Inferior parietal cortex (tissue), 1 donor: ENCODE results near the gene SHISA5.

Experiments
- DNase-seq: peaks from one replicate; pipeline ENCODE4 v3.0.0-alpha.2; 2016; ENCODE audit errors: extremely low spot score

The SHISA5 gene

DNA sequence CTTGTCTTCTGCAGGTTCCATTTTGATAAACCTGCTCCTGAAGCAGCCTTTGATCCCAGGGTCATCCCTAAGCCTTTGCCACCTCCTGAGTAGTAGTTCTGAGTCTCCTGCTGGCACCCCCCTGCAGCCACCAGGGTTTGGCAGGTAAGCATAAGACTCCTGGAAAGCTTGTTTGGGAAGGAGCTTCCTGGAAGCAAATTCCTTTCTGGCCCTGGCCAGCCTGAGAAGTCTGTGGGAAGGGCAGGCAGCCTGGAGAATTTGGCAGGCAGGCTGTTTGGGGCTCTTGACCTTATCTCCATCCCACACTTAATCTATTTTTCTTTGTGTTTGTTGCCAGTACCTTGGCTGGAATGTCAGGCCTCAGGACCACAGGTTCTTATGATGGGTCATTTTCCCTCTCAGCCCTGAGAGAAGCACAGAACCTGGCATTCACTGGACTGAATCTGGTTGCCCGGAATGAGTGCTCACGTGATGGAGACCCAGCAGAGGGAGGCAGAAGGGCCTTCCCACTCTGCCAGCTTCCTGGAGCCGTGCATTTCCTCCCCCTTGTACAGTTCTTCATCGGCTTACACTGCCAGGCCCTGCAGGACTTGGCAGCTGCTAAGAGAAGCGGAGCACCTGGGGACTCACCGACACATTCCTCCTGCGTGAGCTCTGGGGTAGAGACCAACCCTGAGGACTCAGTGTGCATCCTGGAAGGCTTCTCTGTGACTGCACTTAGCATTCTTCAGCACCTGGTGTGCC lies 44.0 kb downstream of the SHISA5 start:
- no peak for DNase-seq

- no peak for DNase-seq
These were observed 44.6 kb downstream of the SHISA5 start for GRCh38 chr3:48459331-48459730.

DNA sequence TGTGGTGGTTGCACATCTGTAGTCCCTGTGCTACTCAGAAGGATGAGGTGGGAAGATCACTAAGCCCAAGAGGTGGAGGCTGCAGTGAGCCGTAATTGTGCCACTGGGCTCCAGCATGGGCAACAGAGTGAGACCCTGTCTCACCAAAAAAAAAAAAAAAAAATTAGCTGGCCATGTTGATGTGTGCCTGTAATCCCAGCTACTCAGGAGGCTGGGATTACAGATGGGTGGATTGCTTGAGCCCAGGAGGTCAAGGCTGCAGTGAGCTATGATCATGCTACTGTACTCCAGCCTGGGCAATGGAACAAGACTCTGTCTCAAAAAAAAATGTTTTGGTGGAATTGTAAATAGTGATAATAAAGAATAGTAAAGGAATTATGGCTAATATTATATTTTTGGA lies 47.5 kb downstream of the SHISA5 start:
- no peak for DNase-seq

GRCh38 chr3:48451270-48451669 lies 52.7 kb downstream of the SHISA5 start:
- no peak for DNase-seq

DNA sequence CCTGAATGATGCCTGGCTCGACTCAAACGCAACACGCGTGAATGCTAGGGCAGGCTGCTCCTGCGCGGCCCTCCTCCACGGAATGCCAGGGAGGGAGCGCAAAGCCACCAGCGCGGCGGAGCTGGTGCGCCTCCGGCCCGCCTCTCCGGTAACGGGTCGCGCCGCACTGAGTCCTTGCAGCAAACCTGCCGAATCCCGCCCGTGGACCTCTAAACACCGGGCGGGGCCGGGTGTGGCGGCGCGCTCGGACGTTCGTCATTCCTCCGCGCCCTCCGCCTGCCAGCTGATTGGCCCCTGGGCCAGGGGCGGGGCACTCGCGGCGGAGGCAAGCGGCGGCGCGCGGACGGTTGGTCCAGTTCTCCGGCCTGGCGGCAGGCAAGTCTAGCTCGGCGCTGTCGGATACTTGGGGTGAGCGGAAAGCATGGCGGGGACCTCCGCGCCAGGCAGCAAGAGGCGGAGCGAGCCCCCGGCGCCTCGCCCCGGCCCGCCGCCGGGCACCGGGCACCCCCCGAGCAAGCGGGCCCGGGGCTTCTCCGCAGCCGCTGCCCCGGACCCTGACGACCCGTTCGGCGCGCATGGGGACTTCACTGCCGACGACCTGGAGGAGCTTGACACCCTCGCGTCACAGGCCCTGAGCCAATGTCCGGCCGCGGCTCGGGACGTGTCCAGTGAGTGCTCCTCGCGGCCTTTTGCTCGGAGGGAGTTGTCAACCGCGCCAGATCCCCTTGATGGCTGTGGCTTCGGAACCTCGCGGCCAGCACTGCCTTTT lies 57.4 kb downstream of the SHISA5 start, which contains the start of gene ATRIP:
TSS of gene ATRIP (plus strand) at position 313 of the 769 bp plus-strand sequence. CDS start at position 422, 109 bp downstream.
- peak; percentile 88 for DNase-seq

- no peak for DNase-seq
These were observed 57.9 kb downstream of the SHISA5 start for GRCh38 chr3:48446043-48446424.

- no peak for DNase-seq
These were observed 58.6 kb downstream of the SHISA5 start for GRCh38 chr3:48445277-48445882.

- no peak for DNase-seq
These were observed 62.0 kb downstream of the SHISA5 start for GRCh38 chr3:48441940-48442339.

GRCh38 chr3:48440590-48440958 lies 63.4 kb downstream of the SHISA5 start:
- DNase-seq: no peak

- DNase-seq: peak; percentile 98
These were observed 64.0 kb downstream of the SHISA5 start, which contains the start of the genes CCDC51 and TMA7 for GRCh38 chr3:48439820-48440589. Gene CCDC51 (minus strand): TSS chr3:48440119. CDS start chr3:48435128, 4,991 bp downstream. Gene TMA7 (plus strand): TSS chr3:48440257. CDS start chr3:48440297, 40 bp downstream.

GRCh38 chr3:48437812-48438211 lies 66.2 kb downstream of the SHISA5 start:
- DNase-seq: no peak

DNA sequence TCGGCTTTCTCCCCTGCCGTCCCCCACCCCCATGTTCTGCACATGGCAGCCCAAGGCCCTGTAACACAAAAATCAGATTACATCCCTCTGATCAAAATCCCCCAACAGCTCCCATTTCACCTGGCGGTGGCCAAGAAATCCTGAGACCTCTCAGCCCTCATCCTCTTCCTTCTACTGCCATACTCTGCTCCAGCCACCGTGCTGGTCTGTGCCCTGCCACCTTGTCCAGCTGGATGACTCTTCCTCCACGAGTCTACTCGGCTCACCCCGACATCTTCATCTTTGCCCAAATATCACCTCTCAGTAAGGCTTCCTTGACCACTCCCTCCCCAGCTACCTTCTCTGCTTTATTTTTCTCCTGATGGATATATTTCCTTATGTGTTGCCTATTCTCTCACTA lies 67.1 kb downstream of the SHISA5 start:
- no peak for DNase-seq

DNA sequence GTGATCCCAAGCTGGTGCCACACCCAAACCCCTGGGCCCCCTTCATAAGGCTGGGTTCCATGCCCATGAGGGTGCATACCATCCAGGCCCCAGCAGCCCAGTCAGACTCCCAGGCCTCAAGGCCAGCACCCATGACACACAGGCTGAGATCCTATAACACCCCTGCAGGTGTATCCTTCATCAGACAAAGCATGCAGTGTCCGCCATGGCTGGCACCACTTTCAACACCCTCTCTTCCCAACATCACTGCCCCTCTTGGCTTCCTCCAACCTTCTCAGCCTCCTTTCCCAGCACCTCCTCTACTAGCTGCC lies 67.5 kb downstream of the SHISA5 start:
- no peak for DNase-seq

DNA sequence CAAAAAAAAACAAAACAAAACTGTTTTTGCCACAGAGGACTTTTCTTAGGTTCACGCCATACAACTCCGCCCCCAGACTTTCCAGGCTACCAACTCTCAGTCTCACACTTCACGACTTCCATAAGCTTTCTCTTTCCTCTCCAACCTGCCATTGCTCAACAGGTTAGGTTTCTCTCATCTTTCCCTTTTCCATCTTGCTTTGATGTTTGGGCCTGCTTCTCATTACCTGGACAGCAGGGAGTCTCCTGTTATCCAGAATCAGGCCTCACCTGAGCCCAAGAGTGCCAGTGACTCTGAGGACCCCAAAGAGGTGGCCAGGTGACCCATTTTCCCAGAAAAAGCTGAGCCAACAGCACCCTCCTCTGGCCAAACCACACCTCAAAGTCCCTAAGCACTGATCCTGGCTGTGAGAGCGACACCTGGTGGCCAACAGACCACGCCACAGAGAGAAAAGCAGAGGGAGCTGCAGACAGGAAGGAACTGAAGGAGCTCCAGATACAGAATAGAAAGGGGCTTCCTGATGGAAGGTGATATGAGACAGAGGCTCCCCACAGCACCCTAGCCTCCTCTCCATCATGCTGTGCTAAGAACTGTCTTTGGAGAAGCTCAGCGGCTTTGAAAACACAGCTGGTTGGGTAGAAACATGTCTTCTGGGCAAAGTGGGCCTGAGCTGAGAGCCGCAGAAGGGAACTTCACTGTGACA lies 68.0 kb downstream of the SHISA5 start:
- peak; percentile 95 for DNase-seq

- no peak for DNase-seq
These were observed 68.8 kb downstream of the SHISA5 start for GRCh38 chr3:48435223-48435595.

DNA sequence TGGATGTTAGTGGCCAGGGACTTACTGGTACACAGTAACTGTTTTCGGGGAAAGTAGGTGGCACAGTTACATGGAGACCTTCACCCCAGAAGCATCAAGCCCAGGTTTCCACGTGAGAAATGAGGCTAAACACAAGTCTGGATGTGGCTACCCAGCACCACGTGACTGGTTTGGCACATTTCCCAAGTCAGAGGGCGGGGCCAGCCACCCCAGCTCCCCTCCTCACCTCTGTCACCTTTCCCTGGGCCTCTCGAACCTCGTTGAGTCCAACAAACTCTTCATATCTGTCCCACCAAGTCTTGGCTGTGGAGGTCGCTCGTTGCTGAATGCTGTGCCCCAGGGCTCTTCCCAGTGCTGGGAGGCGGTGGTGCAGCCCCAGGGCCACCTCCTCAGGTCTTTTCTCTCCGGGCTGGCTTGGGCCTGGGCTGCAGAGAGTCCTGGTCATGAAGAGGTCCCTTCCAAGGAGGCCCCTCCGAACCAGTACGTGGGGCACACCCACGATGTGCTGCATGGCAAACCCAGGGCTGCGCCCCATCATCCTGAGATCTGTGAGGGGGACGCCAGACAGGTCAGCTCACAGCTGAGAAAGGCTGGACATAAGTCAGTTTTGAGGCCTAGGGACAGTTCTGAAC lies 69.3 kb downstream of the SHISA5 start:
- DNase-seq: no peak

- no peak for DNase-seq
These were observed 70.4 kb downstream of the SHISA5 start for GRCh38 chr3:48433472-48434118.

- no peak for DNase-seq
These were observed 71.3 kb downstream of the SHISA5 start for GRCh38 chr3:48432411-48433371.
